ENCODE data around the gene OTOGL. TPM values are rescaled to one million over a fixed set of nuclear protein-coding genes. Genes with fewer than 3 reads are reported as not detected.
"Not testable (repeated sequence)": the region's sequence is repeated elsewhere in the genome, so short reads cannot be mapped to it uniquely, and the experiment has no call there.

OTOGL gene
- total RNA-seq, 4 donors from 2014 or later, result 0.04 to 0.57 (median 0.23) TPM; not detected in 1

DNA sequence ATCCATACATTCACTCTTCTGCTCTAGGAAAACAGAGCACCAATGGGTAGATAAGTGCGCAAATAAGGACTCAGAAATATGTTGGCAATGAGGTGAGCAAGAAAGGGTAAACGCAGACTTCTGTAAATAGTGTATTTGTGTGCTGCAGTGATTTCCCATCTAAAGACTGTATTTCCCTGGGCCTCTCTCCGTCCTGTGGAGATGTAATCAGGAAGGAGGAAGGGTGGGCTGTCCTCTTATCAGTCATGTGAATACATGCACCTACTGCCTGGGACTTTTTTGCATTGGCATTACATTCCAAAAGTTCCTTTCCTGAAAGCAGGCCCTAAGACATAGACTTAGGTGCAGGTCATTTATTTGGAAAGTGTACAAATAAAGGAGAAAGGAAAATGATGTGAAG lies 114.5 kb downstream of the OTOGL start:
- intact Hi-C loops (cut with DNase I), result no loop called here
- Histone ChIP-seq H3K36me3 (no peaks in the 10 kb centered on the region), H3K27ac (no peak overlapping the region), H3K27me3 (no peaks in the 10 kb centered on the region), H3K9me3 (no peaks in the 10 kb centered on the region), H3K4me3 (no peak overlapping the region), H3K4me1 (no peaks in the 10 kb centered on the region)
- TF ChIP-seq POLR2A (IDR thresholded peaks at IDR 0.05), result no peak
- no peak for TF ChIP-seq CTCF (IDR thresholded peaks at IDR 0.05)
- no peak for DNase-seq
- 72% methylated on average over 3 of the region's 3 CpGs for WGBS, 2 donors

- DNase-seq, result no peak
- Histone ChIP-seq H3K9me3 (no peaks in the 10 kb centered on the region), H3K4me1 (no peaks in the 10 kb centered on the region), H3K36me3 (no peaks in the 10 kb centered on the region), H3K27ac (no peak overlapping the region), H3K4me3 (no peak overlapping the region), H3K27me3 (no peaks in the 10 kb centered on the region)
- WGBS, 2 donors, result 60 to 68% methylated on average over 4 to 5 of the region's 5 CpGs
- intact Hi-C loops (cut with DNase I), result no loop called here
- no peak for TF ChIP-seq CTCF (IDR thresholded peaks at IDR 0.05)
- no peak for TF ChIP-seq POLR2A (IDR thresholded peaks at IDR 0.05)
Observed at GRCh38 chr12:80217011-80217535, 117.7 kb downstream of the OTOGL start.

- H3K9me3 ChIP-seq; H3K4me3 ChIP-seq; H3K27me3 ChIP-seq; DNase-seq; intact Hi-C loops (cut with DNase I); H3K4me1 ChIP-seq; H3K27ac ChIP-seq; H3K36me3 ChIP-seq: not testable (repeated sequence)
- WGBS, 2 donors, result 60 to 62% methylated on average over 5 of the region's 5 CpGs
Observed at GRCh38 chr12:80218925-80219324, 119.6 kb downstream of the OTOGL start.

DNA sequence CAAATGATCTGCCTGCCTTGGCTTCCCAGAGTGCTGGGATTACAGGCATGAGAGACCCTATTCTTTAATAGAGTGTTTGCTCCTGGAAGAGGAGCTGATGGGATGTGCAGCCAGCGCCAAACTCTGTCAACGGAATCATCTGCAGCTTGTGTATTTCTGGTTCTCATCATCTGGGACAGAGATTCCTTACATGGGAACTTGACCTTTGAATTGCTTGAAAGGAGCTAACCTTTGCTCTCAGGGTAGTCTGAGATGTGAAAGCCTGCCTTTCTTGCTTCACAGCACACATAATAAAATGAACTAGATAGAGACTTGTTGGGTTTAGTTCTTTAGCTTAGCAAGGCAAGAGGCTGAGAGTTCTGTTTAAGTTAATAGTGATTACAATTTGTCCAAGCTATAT lies 120.0 kb downstream of the OTOGL start:
- DNase-seq, result no peak
- no peak for TF ChIP-seq POLR2A (IDR thresholded peaks at IDR 0.05)
- no peak for TF ChIP-seq CTCF (IDR thresholded peaks at IDR 0.05)
- no peaks in the 10 kb centered on the region for H3K4me1 ChIP-seq
- H3K36me3 ChIP-seq, result no peaks in the 10 kb centered on the region
- no peaks in the 10 kb centered on the region for H3K27me3 ChIP-seq
- H3K9me3 ChIP-seq, result no peaks in the 10 kb centered on the region
- WGBS, 2 donors, result 55 to 64% methylated on average over 2 of the region's 2 CpGs
- H3K4me3 ChIP-seq, result no peak overlapping the region
- H3K27ac ChIP-seq, result no peak overlapping the region
- intact Hi-C loops (cut with DNase I), result no loop called here

GRCh38 chr12:80222261-80222660 lies 122.9 kb downstream of the OTOGL start:
- Histone ChIP-seq H3K27ac (no peak overlapping the region), H3K4me1 (no peaks in the 10 kb centered on the region), H3K27me3 (no peaks in the 10 kb centered on the region), H3K36me3 (no peaks in the 10 kb centered on the region), H3K4me3 (no peak overlapping the region), H3K9me3 (no peaks in the 10 kb centered on the region)
- no peak for DNase-seq
- TF ChIP-seq POLR2A (IDR thresholded peaks at IDR 0.05) (no peak), CTCF (IDR thresholded peaks at IDR 0.05) (no peak)
- intact Hi-C loops (cut with DNase I), result no loop called here
- WGBS, 2 donors, result 68 to 72% methylated on average over 3 of the region's 3 CpGs

GRCh38 chr12:80226576-80226975 lies 127.2 kb downstream of the OTOGL start:
- Histone ChIP-seq H3K27ac (no peak overlapping the region), H3K9me3 (no peaks in the 10 kb centered on the region), H3K4me1 (no peaks in the 10 kb centered on the region), H3K27me3 (no peaks in the 10 kb centered on the region), H3K4me3 (no peak overlapping the region), H3K36me3 (no peaks in the 10 kb centered on the region)
- TF ChIP-seq POLR2A (IDR thresholded peaks at IDR 0.05), result no peak
- TF ChIP-seq CTCF (IDR thresholded peaks at IDR 0.05), result no peak
- intact Hi-C loops (cut with DNase I), result no loop called here
- no peak for DNase-seq
- 14 to 33% methylated on average over 1 of the region's 1 CpG for WGBS, 2 donors

DNA sequence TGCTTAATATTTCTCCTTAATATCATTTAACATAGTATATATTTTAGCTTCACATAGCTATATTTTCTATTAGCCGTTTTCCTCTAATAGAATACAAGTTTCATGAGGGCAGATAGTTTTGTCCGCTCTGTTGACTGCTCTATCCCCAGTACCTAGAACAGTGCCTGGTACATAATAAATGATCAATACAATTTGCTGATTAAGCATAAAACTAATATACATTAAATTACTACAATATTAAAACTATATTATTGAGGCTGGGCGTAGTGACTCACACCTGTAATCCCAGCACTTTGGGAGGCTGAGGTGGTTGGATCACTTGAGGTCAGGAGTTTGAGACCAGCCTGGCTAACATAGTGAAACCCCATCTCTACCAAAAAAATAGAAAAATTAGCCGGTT lies 128.6 kb downstream of the OTOGL start:
- DNase-seq; H3K4me1 ChIP-seq; H3K27ac ChIP-seq; H3K27me3 ChIP-seq; H3K36me3 ChIP-seq; H3K4me3 ChIP-seq; intact Hi-C loops (cut with DNase I); H3K9me3 ChIP-seq: not testable (repeated sequence)
- 93 to 95% methylated on average over 4 of the region's 4 CpGs for WGBS, 2 donors
